H1 (cell line): ENCODE data around the gene SLC46A3. TPM values are rescaled to one million over a fixed set of nuclear protein-coding genes. Genes with fewer than 3 reads are reported as not detected.
A peak's percentile ranks its signal among the peaks of the same experiment; 100 is the strongest.

ENCODE experiments used
- CTCF ChIA-PET: fragments of 300-600 bp; sonication (Branson Sonifier 250); formaldehyde crosslinking; loops from one replicate; lab custom pipeline; 2021; ENCODE audit not compliant: partially characterized antibody; lab: Charles Lee
- POLR2A ChIA-PET: fragments of 300-600 bp; sonication (Branson Sonifier 250); formaldehyde crosslinking; loops from one replicate; lab custom pipeline; 2021; ENCODE audit warnings: inconsistent platforms; ENCODE audit not compliant: partially characterized antibody; lab: Charles Lee
- DNase-seq, 2 experiments: peaks; one replicate each; pipeline versions ENCODE4 v3.0.0 to v3.0.0-alpha.2; 2010 to 2022; ENCODE audit warnings: low spot score in 2 of 2, low read depth in 1 of 2, mixed read lengths in 1 of 2
- FAIRE-seq: peaks from 2 replicates; lab custom pipeline; 2011; peaks lifted over from hg19 to GRCh38; lab: Jason Lieb, UNC
- H2AFZ ChIP-seq: 2 replicates; pipeline ENCODE4 v1.8.1; 2012; ENCODE audit warnings: low read length, inconsistent platforms
- H2AK5ac ChIP-seq: 2 replicates; pipeline ENCODE4 v1.6.1; 2013; ENCODE audit warnings: low read depth, low read length
- H2BK120ac ChIP-seq: replicated peaks from 2 replicates; pipeline ENCODE3; 2013; ENCODE audit warnings: low read depth, low read length, inconsistent platforms
- H2BK12ac ChIP-seq: 2 replicates; pipeline ENCODE4 v1.6.1; 2013; ENCODE audit warnings: low read depth, low read length
- H2BK15ac ChIP-seq: 2 replicates; pipeline ENCODE4 v1.6.1; 2013; ENCODE audit warnings: low read length
- H2BK20ac ChIP-seq: 2 replicates; pipeline ENCODE4 v1.6.1; 2013; ENCODE audit warnings: low read length
- H2BK5ac ChIP-seq: 2 replicates; pipeline ENCODE4 v1.6.1; 2013; ENCODE audit warnings: low read depth, low read length
- H3K14ac ChIP-seq: 2 replicates; pipeline ENCODE4 v1.6.1; 2013; ENCODE audit warnings: inconsistent platforms; ENCODE audit not compliant: insufficient read length
- H3K18ac ChIP-seq: 2 replicates; pipeline ENCODE4 v1.6.1; 2013; ENCODE audit warnings: low read length; ENCODE audit errors: extremely low read depth
- H3K23ac ChIP-seq: 2 replicates; pipeline ENCODE4 v1.6.1; 2013; ENCODE audit warnings: inconsistent platforms; ENCODE audit not compliant: insufficient read length
- H3K23me2 ChIP-seq: 2 replicates; pipeline ENCODE4 v1.6.1; 2013; ENCODE audit warnings: low read depth, low read length
- H3K27ac ChIP-seq: 2 replicates; pipeline ENCODE4 v1.6.1; 2011; ENCODE audit warnings: low read depth, low read length, inconsistent platforms
- H3K27me3 ChIP-seq, 4 experiments: replicated peaks in 1 of 4; 1 replicate in 1 of 4; 2 replicates in 3 of 4; pipeline versions ENCODE4 v1.6.1 to v1.8.1; 2011 to 2013; ENCODE audit warnings: low read length in 3 of 4, mild to moderate bottlenecking in 3 of 4, inconsistent platforms in 2 of 4, mixed read lengths in 2 of 4, moderate library complexity in 1 of 4; ENCODE audit not compliant: control insufficient read depth in 3 of 4, insufficient read depth in 3 of 4; ENCODE audit errors: extremely low read depth in 1 of 4
- H3K36me3 ChIP-seq, 4 experiments: 2 replicates each; pipeline versions ENCODE4 v1.6.1 to v1.8.1; 2011 to 2013; ENCODE audit warnings: mild to moderate bottlenecking in 4 of 4, low read length in 3 of 4, moderate library complexity in 2 of 4, control low read depth in 1 of 4, inconsistent platforms in 1 of 4; ENCODE audit not compliant: insufficient read depth in 4 of 4, control insufficient read depth in 2 of 4
- H3K4ac ChIP-seq: replicated peaks from 2 replicates; pipeline ENCODE3; 2013; ENCODE audit warnings: low read length, low read depth, mixed read lengths, inconsistent platforms; ENCODE audit not compliant: insufficient read length
- H3K4me1 ChIP-seq, 4 experiments: replicated peaks in 1 of 4; 1 replicate in 1 of 4; 2 replicates in 3 of 4; pipeline versions ENCODE4 v1.6.1 to v1.8.1; 2011 to 2013; ENCODE audit warnings: low read length in 3 of 4, inconsistent platforms in 2 of 4, mixed read lengths in 1 of 4; ENCODE audit not compliant: insufficient read depth in 4 of 4, control insufficient read depth in 3 of 4
- H3K4me2 ChIP-seq, 2 experiments: 2 replicates each; pipeline versions ENCODE4 v1.6.1 to v1.8.1; 2011 to 2013; ENCODE audit warnings: low read depth in 2 of 2, low read length in 2 of 2, control low read depth in 1 of 2, inconsistent platforms in 1 of 2, mild to moderate bottlenecking in 1 of 2; ENCODE audit not compliant: insufficient read depth in 1 of 2
- H3K4me3 ChIP-seq, 4 experiments: fragments of 200-600, 300-600 bp in 1 of 4; sonication (generic), shearing (Covaris generic), sonication (Bioruptor Twin) in 1 of 4; 2 replicates each; pipeline versions ENCODE4 v1.5.1 to v1.8.1; 2011 to 2016; ENCODE audit warnings: low read length in 4 of 4, low read depth in 3 of 4, control low read depth in 2 of 4, inconsistent platforms in 2 of 4, mild to moderate bottlenecking in 2 of 4, mixed read lengths in 1 of 4, moderate library complexity in 1 of 4; ENCODE audit not compliant: insufficient read depth in 2 of 4; ENCODE audit errors: extremely low read depth in 1 of 4
- H3K56ac ChIP-seq: replicated peaks from 2 replicates; pipeline ENCODE3; 2013; ENCODE audit warnings: low read depth, mild to moderate bottlenecking, mixed read lengths, low read length, inconsistent platforms; ENCODE audit not compliant: insufficient read length
- H3K79me1 ChIP-seq: 2 replicates; pipeline ENCODE4 v1.6.1; 2013; ENCODE audit warnings: low read depth, low read length, control low read depth
- H3K79me2 ChIP-seq, 2 experiments: 2 replicates each; pipeline versions ENCODE4 v1.6.1 to v1.8.1; 2012 to 2013; ENCODE audit warnings: low read length in 2 of 2, mild to moderate bottlenecking in 2 of 2, inconsistent platforms in 1 of 2; ENCODE audit not compliant: insufficient read depth in 2 of 2, control insufficient read depth in 1 of 2
- H3K9ac ChIP-seq, 4 experiments: replicated peaks in 1 of 4; 1 replicate in 1 of 4; 2 replicates in 3 of 4; pipeline versions ENCODE4 v1.6.1 to v1.8.1; 2011 to 2013; ENCODE audit warnings: low read depth in 3 of 4, low read length in 3 of 4, control low read depth in 2 of 4, mild to moderate bottlenecking in 2 of 4, moderate library complexity in 2 of 4, inconsistent platforms in 1 of 4; ENCODE audit errors: extremely low read depth in 1 of 4
- H3K9me3 ChIP-seq, 2 experiments: 2 replicates each; pipeline versions ENCODE4 v1.6.1 to v1.8.1; 2012 to 2013; ENCODE audit warnings: mild to moderate bottlenecking in 2 of 2, moderate library complexity in 2 of 2, control low read depth in 1 of 2, inconsistent platforms in 1 of 2, low read depth in 1 of 2, low read length in 1 of 2, mixed read lengths in 1 of 2; ENCODE audit not compliant: insufficient read depth in 2 of 2
- H4K20me1 ChIP-seq, 2 experiments: replicated peaks in 1 of 2; 2 replicates each; pipeline versions ENCODE3 to v1.8.1; 2011 to 2013; ENCODE audit warnings: inconsistent platforms in 2 of 2, low read length in 2 of 2, mild to moderate bottlenecking in 1 of 2; ENCODE audit not compliant: insufficient read depth in 2 of 2, control insufficient read depth in 1 of 2
- H4K5ac ChIP-seq: 2 replicates; pipeline ENCODE4 v1.6.1; 2013; ENCODE audit warnings: low read length, low read depth, mixed read lengths, inconsistent platforms; ENCODE audit not compliant: insufficient read length
- H4K8ac ChIP-seq: 2 replicates; pipeline ENCODE4 v1.8.0; 2013; ENCODE audit warnings: mild to moderate bottlenecking, moderate library complexity, low read length, inconsistent platforms; ENCODE audit not compliant: insufficient read depth; ENCODE audit errors: extremely low read depth
- H4K91ac ChIP-seq: replicated peaks from 2 replicates; pipeline ENCODE3; 2013; ENCODE audit warnings: low read length, mixed read lengths, inconsistent platforms; ENCODE audit not compliant: insufficient read length
- CTBP2 ChIP-seq: IDR thresholded peaks from 2 replicates; pipeline ENCODE4 v1.7.0; 2011; ENCODE audit warnings: borderline replicate concordance, mild to moderate bottlenecking, moderate library complexity, mixed read lengths, low read length; ENCODE audit not compliant: insufficient read depth, insufficient read length
- YY1 ChIP-seq: IDR thresholded peaks from 2 replicates; pipeline ENCODE4 v1.6.1; 2011; ENCODE audit warnings: low read depth, mild to moderate bottlenecking, low read length
- WGBS, 2 experiments: shearing (Covaris generic) in 1 of 2; methylation state at CpG; one replicate each; pipeline versions ENCODE4 v1.1.6 to v1.1.7; 2013 to 2015; ENCODE audit warnings: low lambda C conversion rate in 2 of 2, mixed read lengths in 2 of 2, inconsistent platforms in 1 of 2, low coverage in 1 of 2, missing lambda C conversion rate in 1 of 2; ENCODE audit not compliant: insufficient replicate concordance in 2 of 2, insufficient coverage in 1 of 2, insufficient read length in 1 of 2; ENCODE audit errors: extremely low coverage in 1 of 2, missing lambda C conversion rate in 1 of 2; 5-methylcytosine and 5-hydroxymethylcytosine counted together
- polyA plus RNA-seq, 7 experiments: library from polyadenylated mRNA; depleted of rRNA in 3 of 7; stranded (reverse) in 5 of 7; unstranded in 2 of 7; fragments of >200 nt in 5 of 7; fragments of 200-250 nt in 2 of 7; gene quantifications; 1 replicate in 5 of 7; 2 replicates in 1 of 7; 4 replicates in 1 of 7; pipeline versions ENCODE4 v1.2.1 to v1.2.3, GENCODE V29; 2011 to 2013; ENCODE audit warnings: missing spikeins in 2 of 7, mixed read lengths in 2 of 7
- total RNA-seq: library from RNA; stranded (reverse); fragmentation: NEBNext Ultra II Directional; extraction: Animal tissue kit (Norgen Biotek cat#: 25700); gene quantifications from 2 replicates; pipeline ENCODE4 v1.2.1, GENCODE V29; 2021

The SLC46A3 gene
- total and polyA plus RNA-seq, 2 of the 8 experiments (the other 6 are each of a cell fraction or from before 2014, with no cell fraction given) = 0.39 to 0.67 TPM

DNA sequence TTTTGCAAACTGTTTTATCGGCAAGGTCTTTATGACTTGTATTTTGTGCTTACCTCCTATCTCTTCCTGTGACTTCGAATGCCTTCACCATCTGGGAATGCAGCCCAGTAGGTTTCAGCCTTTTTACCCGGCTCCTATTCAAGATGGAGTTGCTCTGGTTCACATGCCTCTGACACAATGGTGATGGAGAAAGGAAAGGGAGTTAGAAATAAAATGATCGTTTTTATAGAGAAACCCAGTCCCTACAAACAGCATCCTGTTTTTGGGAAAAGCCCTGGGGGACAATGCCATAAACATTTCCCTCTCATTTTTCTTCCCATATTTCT, 27.5 kb upstream of the SLC46A3 start:
- Histone ChIP-seq H3K4me3 (no peak overlapping the region), H2AFZ (no peak overlapping the region), H3K56ac (no peak overlapping the region), H3K79me2 (no peaks in the 10 kb centered on the region), H3K23ac (no peak overlapping the region), H4K8ac (no peak overlapping the region), H3K27me3 (no peaks in the 10 kb centered on the region), H2AK5ac (no peak overlapping the region), H3K18ac (no peak overlapping the region), H3K4ac (no peak overlapping the region), H3K4me1 (peaks cover 2 to 16% (median 10%) of the 10 kb centered on the region in 4 experiments; a peak in 4 of 7 replicates), H4K91ac (no peak overlapping the region), H3K79me1 (no peaks in the 10 kb centered on the region), H2BK12ac (no peak overlapping the region), H4K20me1 (no peaks in the 10 kb centered on the region), H3K4me2 (no peak overlapping the region)
- FAIRE-seq = no peak
- no peak for DNase-seq
- CTCF ChIA-PET = no interaction called here
- TF ChIP-seq YY1 (peak; percentile 32; the same call in 1 of the 2 replicates), CTBP2 (no peak)
- TF ChIP-seq, all 59 proteins: peak for 1
- no peak overlapping the region for H2BK20ac ChIP-seq
- no peak overlapping the region for H2BK5ac ChIP-seq
- WGBS, 2 experiments = 88% methylated on average over 4 of the region's 4 CpGs; no CpG with 5 or more reads in 1 of the 2 experiments
- no peak overlapping the region for H2BK120ac ChIP-seq
- no peaks in the 10 kb centered on the region for H3K9me3 ChIP-seq
- H4K5ac ChIP-seq = no peak overlapping the region
- POLR2A ChIA-PET = interaction anchor here (1.0 kb wide), 1 partner anchor 8 kb away, joined by 3 read pairs; no protein-coding TSS in a partner anchor
- no peaks in the 10 kb centered on the region for H3K23me2 ChIP-seq
- no peak overlapping the region for H3K14ac ChIP-seq
- H3K9ac ChIP-seq = no peak overlapping the region
- no peak overlapping the region for H3K27ac ChIP-seq
- no peaks in the 10 kb centered on the region for H3K36me3 ChIP-seq
- H2BK15ac ChIP-seq = no peak overlapping the region
